Skin of body (tissue), 2 donors: ENCODE results near the gene RAI14. TPM values are rescaled to one million over a fixed set of nuclear protein-coding genes. Genes with fewer than 3 reads are reported as not detected.

Experiments
- DNase-seq: peaks from one replicate; lab custom pipeline; 2025; lab: John Stamatoyannopoulos, UW
- total RNA-seq: library from RNA; depleted of rRNA; stranded (reverse); fragments of >200 nt; gene quantifications from one replicate; pipeline ENCODE4 v1.2.3, GENCODE V29; 2014

Gene RAI14
- total RNA-seq, 1 donor from 2014 or later = 44.7 TPM

GRCh38 chr5:34847056-34847455 lies 190.9 kb downstream of the RAI14 start:
- no peak for DNase-seq

GRCh38 chr5:34847552-34847951 lies 191.4 kb downstream of the RAI14 start:
- no peak for DNase-seq

GRCh38 chr5:34848230-34848629 lies 192.1 kb downstream of the RAI14 start:
- DNase-seq = no peak

DNA sequence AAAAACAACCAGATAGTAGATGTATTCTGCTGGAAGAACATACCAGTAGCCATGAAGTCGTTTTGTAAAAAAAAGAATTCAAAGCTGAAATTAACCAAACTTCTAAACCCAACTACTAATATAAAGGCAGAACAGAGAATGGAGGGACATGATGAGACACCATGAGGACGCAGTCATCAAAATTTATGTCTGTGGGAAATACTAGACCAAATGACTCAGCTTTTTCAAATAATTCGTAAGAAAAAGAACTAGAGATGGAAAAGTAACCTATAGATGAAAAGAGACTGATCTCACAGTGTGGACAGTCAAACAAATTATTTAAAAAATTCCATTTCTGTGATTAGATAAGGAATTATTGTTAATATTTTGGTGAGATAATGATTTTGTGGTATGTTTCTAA lies 193.1 kb downstream of the RAI14 start:
- DNase-seq = no peak

DNA sequence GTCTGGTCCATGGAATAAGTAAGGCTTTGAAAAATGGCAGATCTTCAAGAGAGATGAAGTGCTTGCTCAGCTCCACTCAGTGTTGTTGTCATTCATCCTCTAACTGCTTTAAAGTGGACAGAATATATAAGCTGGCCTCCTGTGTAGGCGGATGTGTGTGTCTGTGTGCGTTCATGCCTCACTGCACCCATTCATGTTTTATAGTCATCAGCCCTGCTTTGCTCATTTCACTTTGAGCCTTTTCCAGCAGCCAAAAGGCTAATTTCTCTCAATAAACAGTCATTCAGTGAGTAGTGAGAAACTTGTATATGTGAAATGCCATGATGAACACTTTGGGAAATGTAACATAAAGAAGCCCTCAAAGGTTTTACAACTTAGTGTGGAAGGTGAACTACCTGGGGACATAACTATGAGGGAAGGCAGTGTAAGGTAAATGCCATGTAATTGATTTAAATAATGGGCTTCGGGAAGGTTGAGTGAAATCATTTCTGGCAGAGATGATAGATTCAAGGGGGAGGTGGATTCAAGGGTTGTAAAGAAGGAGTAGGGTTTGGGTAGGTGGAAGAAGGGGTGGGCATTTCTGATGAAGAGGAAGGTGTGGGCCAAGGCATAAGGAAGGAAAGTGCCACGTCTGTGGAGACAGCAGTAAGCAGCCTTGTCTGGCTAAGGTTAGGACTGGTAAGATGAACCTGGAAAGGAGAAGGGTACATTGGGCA lies 198.5 kb downstream of the RAI14 start:
- no peak for DNase-seq

DNA sequence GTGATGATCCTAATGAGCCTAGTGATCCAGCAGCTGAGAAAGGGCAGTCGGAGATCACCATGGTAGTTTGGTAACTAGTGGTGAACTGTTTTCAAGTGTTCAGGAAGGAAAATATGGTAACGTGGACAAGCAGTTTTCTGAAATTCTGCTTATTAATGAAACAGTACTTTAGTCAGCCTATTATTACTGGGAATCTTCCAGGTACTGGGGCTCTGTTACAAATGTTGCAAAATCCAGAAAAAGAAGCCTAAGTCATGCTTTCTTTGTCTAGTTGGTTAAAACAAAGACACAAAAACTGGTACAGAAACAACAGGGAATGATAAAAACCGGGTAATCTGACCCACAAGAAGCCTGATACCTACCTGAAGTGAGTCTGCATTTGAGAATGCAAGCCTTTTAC lies 201.0 kb downstream of the RAI14 start:
- DNase-seq = no peak

GRCh38 chr5:34857894-34858293 lies 201.8 kb downstream of the RAI14 start:
- no peak for DNase-seq

DNA sequence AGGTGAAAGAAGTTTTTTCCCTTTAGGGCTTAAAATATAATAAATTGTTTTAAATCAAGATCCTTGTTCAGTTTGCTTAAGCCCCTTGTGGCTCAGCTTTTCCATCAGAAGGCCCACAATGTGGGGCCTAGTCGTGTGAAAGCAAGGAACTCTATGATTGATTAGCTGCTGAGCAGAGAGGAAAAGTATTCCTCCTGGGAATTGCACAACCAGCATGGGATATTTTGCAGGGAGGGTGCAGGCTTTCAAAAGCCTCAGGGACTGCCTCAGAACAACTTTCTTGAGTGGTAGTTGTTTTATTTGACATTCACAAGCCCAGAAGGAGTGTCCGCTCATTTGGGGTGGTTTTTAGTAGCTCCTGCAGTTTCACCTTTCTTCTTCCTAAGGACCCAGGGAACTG lies 202.7 kb downstream of the RAI14 start:
- DNase-seq = no peak

DNA sequence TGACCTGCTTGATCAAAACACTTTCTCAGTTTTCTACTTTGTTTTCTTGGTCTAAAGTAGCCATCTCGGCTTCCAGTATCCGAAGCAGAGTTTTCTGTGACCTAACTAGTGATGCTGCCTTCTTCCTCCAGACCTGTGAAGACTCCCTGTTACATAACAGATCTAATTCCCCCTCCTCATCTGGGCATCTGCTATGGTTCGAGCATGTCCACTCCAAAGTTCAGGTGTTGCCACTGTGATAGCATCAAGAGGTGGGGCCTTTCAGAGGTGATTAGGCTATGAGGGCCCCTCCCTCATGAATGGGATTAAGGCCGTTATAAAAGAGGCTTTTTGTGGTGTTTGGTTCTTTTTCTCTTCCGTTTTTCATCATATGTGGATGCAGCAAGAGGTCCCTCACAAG lies 203.1 kb downstream of the RAI14 start:
- DNase-seq = no peak

GRCh38 chr5:34863946-34864345 lies 207.8 kb downstream of the RAI14 start:
- peak; percentile 5 for DNase-seq

GRCh38 chr5:34865091-34865490 lies 209.0 kb downstream of the RAI14 start:
- DNase-seq = peak; percentile 72

DNA sequence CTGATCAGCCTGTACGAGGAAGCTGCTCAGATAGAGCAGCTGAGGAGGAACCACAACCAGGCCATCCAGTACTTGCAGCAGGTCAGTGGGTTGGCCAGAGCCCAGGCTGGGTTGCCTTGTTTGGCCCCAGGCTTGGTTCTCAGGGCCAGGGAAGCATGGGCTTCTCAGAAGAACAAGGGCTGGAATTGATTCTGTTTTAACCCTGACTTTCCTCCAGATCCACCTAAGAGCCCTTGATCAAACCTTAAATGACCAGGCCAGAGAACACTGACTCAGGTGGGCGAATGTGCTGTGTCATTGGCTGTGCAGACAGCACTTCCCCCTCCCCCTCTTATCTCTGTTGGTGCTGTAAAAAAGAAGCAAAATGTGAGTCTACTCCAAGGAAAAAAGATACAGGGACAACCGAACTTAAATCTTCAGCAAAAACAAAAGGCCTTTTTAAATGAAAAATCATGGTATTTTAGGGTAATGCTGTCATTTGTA lies 210.9 kb downstream of the RAI14 start:
- no peak for DNase-seq

DNA sequence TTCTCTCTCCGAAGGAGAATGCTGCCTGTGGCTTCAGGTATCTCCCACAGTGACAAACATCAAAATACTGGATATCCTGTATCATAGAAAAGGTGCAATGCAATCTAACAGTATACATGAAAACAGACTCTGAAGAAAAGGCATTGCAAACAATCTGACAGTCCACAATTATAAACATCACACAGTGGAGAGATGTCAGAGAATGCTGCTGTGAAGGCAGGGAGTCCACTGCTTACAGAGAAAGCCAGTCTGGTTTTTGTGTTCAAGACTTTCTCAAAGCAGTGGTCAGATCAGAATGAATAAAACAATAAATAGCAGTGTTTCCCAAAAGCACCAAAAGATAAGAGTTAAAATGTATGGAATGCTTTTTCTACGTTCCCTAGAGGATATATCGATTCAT lies 211.5 kb downstream of the RAI14 start:
- no peak for DNase-seq

GRCh38 chr5:34868791-34869190 lies 212.7 kb downstream of the RAI14 start:
- no peak for DNase-seq

- DNase-seq = no peak
Observed at GRCh38 chr5:34869256-34869655, 213.1 kb downstream of the RAI14 start.

GRCh38 chr5:34870382-34870781 lies 214.3 kb downstream of the RAI14 start:
- DNase-seq = no peak

- no peak for DNase-seq
Observed at GRCh38 chr5:34876275-34876674, 220.1 kb downstream of the RAI14 start.

DNA sequence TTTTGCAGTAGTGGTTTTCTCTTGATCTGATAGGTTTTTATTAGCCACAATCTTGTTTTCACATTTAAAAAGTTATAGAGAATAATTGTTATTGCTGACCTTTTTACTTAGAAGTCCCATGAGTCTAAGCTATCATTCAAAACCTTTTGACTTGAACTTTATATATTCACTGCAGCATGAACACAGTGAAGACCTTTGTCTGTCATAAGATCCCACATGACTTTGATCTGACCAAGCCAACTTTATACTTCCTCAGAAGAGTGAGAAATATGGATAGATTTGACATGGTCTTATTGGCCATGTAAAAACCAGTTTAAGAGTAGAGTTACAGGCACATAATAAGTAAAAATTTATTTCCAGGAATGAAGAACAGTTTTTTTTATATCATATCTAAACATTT lies 225.1 kb downstream of the RAI14 start:
- no peak for DNase-seq

Other genes with a start within 250 kb of the RAI14 start
- gene TTC23L, start 182.8 kb downstream of the RAI14 start, total RNA-seq = 0.79 TPM